ENCODE data around the gene EBF3. TPM values are rescaled to one million over a fixed set of nuclear protein-coding genes. Genes with fewer than 3 reads are reported as not detected.
A peak's percentile ranks its signal among the peaks of the same experiment; 100 is the strongest.

The EBF3 gene
- total RNA-seq, 1 donor from 2014 or later = 1.2 TPM

DNA sequence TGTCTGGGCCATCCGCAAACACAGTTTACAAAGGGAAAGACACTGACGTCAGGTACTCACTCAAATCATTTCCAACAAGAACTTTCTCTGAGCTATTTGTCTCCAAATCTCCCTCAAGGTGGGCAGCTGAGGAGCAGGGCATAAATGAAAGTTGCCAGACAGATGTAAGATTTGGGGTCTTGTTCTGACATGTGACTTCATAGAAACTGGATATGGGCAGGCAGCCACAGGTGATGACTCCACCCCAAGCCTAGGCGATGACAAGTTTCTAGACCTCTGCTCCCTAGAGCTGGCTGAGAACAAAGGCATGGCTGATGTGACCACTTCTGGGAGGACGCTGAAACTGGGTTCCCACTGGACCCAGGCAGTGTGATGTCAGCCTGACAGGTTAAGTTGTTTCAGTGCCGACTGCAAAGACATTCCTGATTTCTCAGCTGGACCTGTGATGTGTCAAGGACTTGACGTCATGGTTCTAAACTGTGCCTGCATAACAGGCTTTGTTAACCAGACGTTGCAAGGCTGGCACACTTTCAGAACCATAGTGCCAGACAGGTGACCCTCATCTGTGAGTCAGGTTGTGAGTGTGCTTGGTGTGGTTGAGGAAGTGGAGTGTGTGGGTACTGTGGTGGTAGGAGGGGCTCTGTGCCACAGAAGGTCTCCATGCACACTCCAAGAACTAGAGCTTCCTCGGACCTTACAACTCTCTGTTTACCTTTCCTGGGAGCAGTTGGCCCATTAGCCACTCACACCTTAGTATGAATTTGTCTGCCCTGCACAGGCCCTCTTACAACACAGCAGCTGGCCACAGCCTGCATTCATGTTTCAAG, 39.9 kb upstream of the EBF3 start:
- Mint-ChIP-seq H3K27me3 (ENCODE audit: low read depth) (peaks cover 52% of the 10 kb centered on the region), H3K4me1 (no peaks in the 10 kb centered on the region), H3K36me3 (no peaks in the 10 kb centered on the region), H3K27ac (no peak overlapping the region), H3K9me3 (peaks cover 4% of the 10 kb centered on the region), H3K4me3 (no peak overlapping the region)
- TF ChIP-seq, protein P1, sequence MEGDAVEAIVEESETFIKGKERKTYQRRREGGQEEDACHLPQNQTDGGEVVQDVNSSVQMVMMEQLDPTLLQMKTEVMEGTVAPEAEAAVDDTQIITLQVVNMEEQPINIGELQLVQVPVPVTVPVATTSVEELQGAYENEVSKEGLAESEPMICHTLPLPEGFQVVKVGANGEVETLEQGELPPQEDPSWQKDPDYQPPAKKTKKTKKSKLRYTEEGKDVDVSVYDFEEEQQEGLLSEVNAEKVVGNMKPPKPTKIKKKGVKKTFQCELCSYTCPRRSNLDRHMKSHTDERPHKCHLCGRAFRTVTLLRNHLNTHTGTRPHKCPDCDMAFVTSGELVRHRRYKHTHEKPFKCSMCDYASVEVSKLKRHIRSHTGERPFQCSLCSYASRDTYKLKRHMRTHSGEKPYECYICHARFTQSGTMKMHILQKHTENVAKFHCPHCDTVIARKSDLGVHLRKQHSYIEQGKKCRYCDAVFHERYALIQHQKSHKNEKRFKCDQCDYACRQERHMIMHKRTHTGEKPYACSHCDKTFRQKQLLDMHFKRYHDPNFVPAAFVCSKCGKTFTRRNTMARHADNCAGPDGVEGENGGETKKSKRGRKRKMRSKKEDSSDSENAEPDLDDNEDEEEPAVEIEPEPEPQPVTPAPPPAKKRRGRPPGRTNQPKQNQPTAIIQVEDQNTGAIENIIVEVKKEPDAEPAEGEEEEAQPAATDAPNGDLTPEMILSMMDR (IDR thresholded peaks at IDR 0.05; ENCODE audit: unreplicated experiment) = no peak
- DNase-seq (ENCODE audit: low spot score in 2 of 2, unreplicated experiment in 2 of 2) = no peak

GRCh38 chr10:130003166-130003565, 39.1 kb upstream of the EBF3 start:
- H3K27me3 Mint-ChIP-seq (ENCODE audit: low read depth) = peaks cover 44% of the 10 kb centered on the region
- peaks cover 12% of the 10 kb centered on the region for H3K9me3 Mint-ChIP-seq

DNA sequence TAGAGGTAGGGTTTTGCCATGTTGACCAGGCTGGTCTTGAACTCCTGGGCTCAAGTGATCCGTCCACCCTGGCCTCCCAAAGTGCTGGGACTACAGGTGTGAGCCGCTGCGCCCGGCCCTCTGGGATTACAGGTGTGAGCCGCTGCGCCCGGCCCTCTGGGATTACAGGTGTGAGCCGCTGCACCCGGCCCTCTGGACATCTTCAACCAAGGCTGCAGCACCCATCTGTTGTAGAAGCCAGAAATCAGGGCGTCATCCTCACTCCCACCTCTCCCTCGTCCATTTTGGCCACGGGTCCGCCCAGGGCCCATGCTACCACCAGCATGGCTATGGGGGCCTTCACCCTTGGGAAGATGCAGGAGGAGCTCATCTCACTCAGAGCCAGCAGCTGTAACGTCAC, 38.5 kb upstream of the EBF3 start:
- no peaks in the 10 kb centered on the region for H3K4me1 Mint-ChIP-seq
- peak in 1 of 2 experiments; percentile 16 for DNase-seq (ENCODE audit: low spot score in 2 of 2, unreplicated experiment in 2 of 2)
- no peaks in the 10 kb centered on the region for H3K36me3 Mint-ChIP-seq
- TF ChIP-seq, protein P1 (IDR thresholded peaks at IDR 0.05; ENCODE audit: unreplicated experiment) = no peak
- no peak overlapping the region for H3K4me3 Mint-ChIP-seq
- peaks cover 18% of the 10 kb centered on the region for H3K9me3 Mint-ChIP-seq
- H3K27me3 Mint-ChIP-seq (ENCODE audit: low read depth) = peaks cover 46% of the 10 kb centered on the region
- no peak overlapping the region for H3K27ac Mint-ChIP-seq

More at GRCh38 chr10:130003166-130003565, 39.1 kb upstream of the EBF3 start:
- TF ChIP-seq, protein P1 (IDR thresholded peaks at IDR 0.05; ENCODE audit: unreplicated experiment) = no peak
- DNase-seq (ENCODE audit: low spot score in 2 of 2, unreplicated experiment in 2 of 2) = peak in 1 of 2 experiments; percentile 27
- Mint-ChIP-seq H3K4me3 (no peak overlapping the region), H3K4me1 (no peaks in the 10 kb centered on the region), H3K27ac (no peak overlapping the region), H3K36me3 (no peaks in the 10 kb centered on the region)

DNA sequence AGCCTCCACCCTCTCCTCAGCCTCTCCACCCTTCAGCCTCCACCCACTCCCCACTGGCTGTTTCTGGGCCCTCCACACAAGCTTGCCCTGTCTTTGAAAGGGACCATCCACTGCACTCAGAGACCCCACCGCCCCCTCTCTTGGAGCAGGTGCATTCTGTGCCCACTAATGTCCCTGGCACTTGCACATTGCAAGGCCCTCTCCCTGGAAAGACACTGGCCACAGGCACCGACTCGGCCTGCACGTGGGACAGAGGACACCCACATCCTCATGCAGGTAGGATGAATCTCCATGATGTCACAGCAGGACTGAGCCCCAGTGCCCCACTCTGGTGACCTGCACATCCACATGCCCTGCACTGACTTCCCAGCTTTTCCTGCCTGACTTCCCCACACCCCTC, 36.8 kb upstream of the EBF3 start:
- no peaks in the 10 kb centered on the region for H3K36me3 Mint-ChIP-seq
- no peak overlapping the region for H3K4me3 Mint-ChIP-seq
- no peak for DNase-seq (ENCODE audit: low spot score in 2 of 2, unreplicated experiment in 2 of 2)
- H3K9me3 Mint-ChIP-seq = peaks cover 26% of the 10 kb centered on the region
- no peak overlapping the region for H3K27ac Mint-ChIP-seq
- TF ChIP-seq, protein P1 (IDR thresholded peaks at IDR 0.05; ENCODE audit: unreplicated experiment) = no peak
- H3K4me1 Mint-ChIP-seq = no peaks in the 10 kb centered on the region
- peaks cover 39% of the 10 kb centered on the region for H3K27me3 Mint-ChIP-seq (ENCODE audit: low read depth)

- TF ChIP-seq, protein P1 (IDR thresholded peaks at IDR 0.05; ENCODE audit: unreplicated experiment) = no peak
- Mint-ChIP-seq H3K27me3 (ENCODE audit: low read depth) (peaks cover 37% of the 10 kb centered on the region), H3K4me1 (no peaks in the 10 kb centered on the region), H3K27ac (no peak overlapping the region), H3K9me3 (peaks cover 22% of the 10 kb centered on the region), H3K4me3 (no peak overlapping the region), H3K36me3 (no peaks in the 10 kb centered on the region)
- DNase-seq (ENCODE audit: low spot score in 2 of 2, unreplicated experiment in 2 of 2) = no peak
Measured at GRCh38 chr10:129999140-129999539, 35.1 kb upstream of the EBF3 start.
